Mesodermal cell (in vitro differentiated cells): ENCODE measurements around the gene BMI1. TPM values are rescaled to one million over a fixed set of nuclear protein-coding genes. Genes with fewer than 3 reads are reported as not detected.

Experiments used
- H3K27ac ChIP-seq: 2 replicates; pipeline ENCODE4 v1.7.0; 2013; ENCODE audit warnings: mild to moderate bottlenecking, low read depth, low read length, moderate library complexity; ENCODE audit not compliant: severe bottlenecking
- H3K36me3 ChIP-seq: 2 replicates; pipeline ENCODE4 v1.7.1; 2013; ENCODE audit warnings: mild to moderate bottlenecking, low read length, moderate library complexity; ENCODE audit not compliant: control insufficient read depth, insufficient read depth
- H3K4me1 ChIP-seq: one replicate; pipeline ENCODE4 v1.7.1; 2013; ENCODE audit warnings: mild to moderate bottlenecking, low read length; ENCODE audit not compliant: insufficient read depth, control insufficient read depth, poor library complexity, severe bottlenecking
- H3K4me3 ChIP-seq: 2 replicates; pipeline ENCODE4 v1.7.0; 2013; ENCODE audit warnings: low read length, control low read depth, mild to moderate bottlenecking; ENCODE audit not compliant: insufficient read depth, poor library complexity, severe bottlenecking; ENCODE audit errors: extremely low read depth
- H3K9me3 ChIP-seq: 2 replicates; pipeline ENCODE4 v1.7.1; 2013; ENCODE audit warnings: mild to moderate bottlenecking, low read length, moderate library complexity; ENCODE audit not compliant: control insufficient read depth
- WGBS, 2 experiments: methylation state at CpG; one replicate each; pipeline ENCODE4 v1.1.5; 2013; ENCODE audit warnings: missing lambda C conversion rate in 2 of 2; ENCODE audit not compliant: insufficient coverage in 2 of 2; 5-methylcytosine and 5-hydroxymethylcytosine counted together
- polyA plus RNA-seq, 2 experiments: library from polyadenylated mRNA; stranded (reverse); fragments of 50-300 nt; gene quantifications; one replicate each; pipeline ENCODE4 v1.2.3, GENCODE V29; 2013

Gene BMI1
- 16.6 TPM for polyA plus RNA-seq (2013, experiment 1 of 2)
- 24.3 TPM for polyA plus RNA-seq (2013, experiment 2 of 2)

GRCh38 chr10:22320591-22321155 is at the start of gene BMI1:
BMI1 (plus strand) TSS chr10:22321099; CDS start chr10:22326450, 5,351 bp downstream.
- H3K4me3 ChIP-seq: peak within 1 kb of the TSS; percentile 72
- no peaks in the 10 kb centered on the region for H3K9me3 ChIP-seq
- H3K36me3 ChIP-seq: no peaks in the 10 kb centered on the region
- peaks cover 13% of the 10 kb centered on the region for H3K4me1 ChIP-seq
- 0% methylated on average over 11 to 40 of the region's 85 CpGs for WGBS, 2 experiments
- H3K27ac ChIP-seq: peak within 1 kb of the TSS; percentile 18

DNA sequence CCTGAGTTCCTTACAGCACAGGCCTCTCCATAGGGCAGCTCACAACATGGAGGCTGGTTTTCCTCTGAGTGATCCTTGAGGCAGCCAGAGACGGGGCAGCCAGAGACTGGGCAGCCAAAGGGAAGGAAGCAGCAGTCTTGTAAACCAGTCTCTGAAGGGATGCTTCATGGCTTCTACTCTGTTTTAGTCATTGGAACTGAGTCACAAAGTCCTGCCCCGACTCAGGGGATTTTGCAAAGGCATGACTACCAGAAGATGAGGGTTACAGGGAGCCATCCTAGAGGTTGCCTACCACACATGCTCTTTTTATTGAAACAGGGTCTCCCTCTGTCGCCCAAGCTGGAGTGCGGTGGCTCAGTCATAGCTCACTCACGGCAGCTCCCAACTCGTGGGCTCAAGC is 49.1 kb upstream of the BMI1 start:
- Histone ChIP-seq H3K36me3 (no peaks in the 10 kb centered on the region), H3K9me3 (no peaks in the 10 kb centered on the region), H3K4me3 (no peak overlapping the region), H3K4me1 (no peaks in the 10 kb centered on the region), H3K27ac (no peak overlapping the region)
- WGBS, 2 experiments: 74 to 90% methylated on average over 3 to 6 of the region's 6 CpGs

DNA sequence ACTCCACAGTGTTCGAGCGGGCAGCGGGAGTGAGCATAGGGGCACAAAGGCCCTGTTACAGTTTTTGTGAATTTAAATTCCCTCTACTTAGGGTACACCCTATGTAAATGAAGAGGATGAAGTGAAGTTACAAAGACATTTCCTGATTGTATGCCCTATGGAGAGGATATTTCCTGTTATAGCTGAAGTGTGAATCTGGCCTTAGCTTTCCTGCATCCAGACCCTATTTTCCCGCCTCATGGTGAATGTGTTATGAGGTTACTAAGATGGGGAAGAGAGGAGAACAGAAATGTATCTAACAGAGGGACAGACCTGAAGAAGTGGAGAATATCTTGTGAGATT is 42.5 kb upstream of the BMI1 start:
- no peaks in the 10 kb centered on the region for H3K9me3 ChIP-seq
- no peak overlapping the region for H3K4me3 ChIP-seq
- no peaks in the 10 kb centered on the region for H3K4me1 ChIP-seq
- H3K27ac ChIP-seq: no peak overlapping the region
- no peaks in the 10 kb centered on the region for H3K36me3 ChIP-seq
- 100% methylated on average over 1 of the region's 4 CpGs; no CpG with 5 or more reads in 1 of the 2 experiments for WGBS, 2 experiments

- H3K27ac ChIP-seq: no peak overlapping the region
- WGBS, 2 experiments: 32 to 57% methylated on average over 6 of the region's 6 CpGs
- no peaks in the 10 kb centered on the region for H3K36me3 ChIP-seq
- no peak overlapping the region for H3K4me3 ChIP-seq
- no peaks in the 10 kb centered on the region for H3K4me1 ChIP-seq
- H3K9me3 ChIP-seq: no peaks in the 10 kb centered on the region
These were observed 40.8 kb upstream of the BMI1 start for GRCh38 chr10:22280078-22280477.

DNA sequence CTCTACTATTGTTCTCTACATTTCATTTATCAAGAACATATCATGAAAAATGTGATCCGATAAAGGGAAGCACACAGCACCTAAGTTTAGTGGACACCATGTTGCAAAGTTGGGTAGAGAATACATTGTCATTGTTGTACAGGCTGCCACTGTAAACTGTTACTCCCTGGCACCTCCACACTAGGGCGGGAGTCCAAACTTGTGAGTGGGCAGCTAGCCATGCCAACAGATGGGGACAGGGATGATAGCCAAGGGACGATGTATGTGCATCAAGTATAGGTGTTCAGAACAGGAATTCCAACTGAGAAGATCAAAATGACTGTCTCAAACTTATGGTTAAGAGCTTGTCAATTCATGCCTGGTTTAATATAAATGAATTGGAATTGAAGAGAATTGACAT is 35.8 kb upstream of the BMI1 start:
- no peaks in the 10 kb centered on the region for H3K9me3 ChIP-seq
- 83 to 100% methylated on average over 1 to 2 of the region's 3 CpGs for WGBS, 2 experiments
- no peaks in the 10 kb centered on the region for H3K4me1 ChIP-seq
- H3K27ac ChIP-seq: no peak overlapping the region
- H3K36me3 ChIP-seq: no peaks in the 10 kb centered on the region
- no peak overlapping the region for H3K4me3 ChIP-seq

GRCh38 chr10:22293747-22294404 is 27.0 kb upstream of the BMI1 start:
- Histone ChIP-seq H3K36me3 (no peaks in the 10 kb centered on the region), H3K4me3 (no peak overlapping the region), H3K9me3 (no peaks in the 10 kb centered on the region), H3K27ac (no peak overlapping the region), H3K4me1 (no peaks in the 10 kb centered on the region)
- 100% methylated on average over 1 of the region's 3 CpGs; no CpG with 5 or more reads in 1 of the 2 experiments for WGBS, 2 experiments

DNA sequence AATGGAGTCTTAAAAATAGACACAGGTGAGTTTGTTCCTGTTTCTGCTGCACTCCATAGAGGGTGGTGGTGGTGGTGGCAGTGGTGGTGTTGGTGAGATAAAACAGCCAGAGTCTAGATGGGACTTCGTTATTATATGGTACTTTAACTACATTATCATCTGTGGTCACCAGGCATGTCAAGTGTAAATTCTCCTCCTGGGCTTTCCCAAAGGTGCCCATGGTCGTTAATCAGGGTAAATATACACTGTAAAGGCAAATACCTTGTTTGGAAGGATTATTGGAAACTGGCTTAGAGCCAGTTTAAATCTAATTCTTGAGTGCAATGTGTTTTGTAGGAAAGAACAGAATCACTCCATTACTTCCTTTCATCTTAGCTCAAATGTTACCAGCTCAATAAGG is 26.2 kb upstream of the BMI1 start:
- Histone ChIP-seq H3K27ac (no peak overlapping the region), H3K4me3 (no peak overlapping the region), H3K9me3 (no peaks in the 10 kb centered on the region), H3K4me1 (no peaks in the 10 kb centered on the region), H3K36me3 (no peaks in the 10 kb centered on the region)
- 57 to 82% methylated on average over 1 to 2 of the region's 2 CpGs for WGBS, 2 experiments

GRCh38 chr10:22301193-22301592 is 19.7 kb upstream of the BMI1 start:
- no peaks in the 10 kb centered on the region for H3K4me1 ChIP-seq
- H3K4me3 ChIP-seq: no peak overlapping the region
- WGBS, 2 experiments: 97 to 98% methylated on average over 4 of the region's 4 CpGs
- no peaks in the 10 kb centered on the region for H3K36me3 ChIP-seq
- H3K27ac ChIP-seq: no peak overlapping the region
- H3K9me3 ChIP-seq: no peaks in the 10 kb centered on the region

- WGBS, 2 experiments: no CpG with 5 or more reads among the region's 3 CpGs
- Histone ChIP-seq H3K4me3 (no peak overlapping the region), H3K4me1 (no peaks in the 10 kb centered on the region), H3K36me3 (no peaks in the 10 kb centered on the region), H3K27ac (no peak overlapping the region), H3K9me3 (no peaks in the 10 kb centered on the region)
These were observed 17.4 kb upstream of the BMI1 start for GRCh38 chr10:22303461-22303860.

- Histone ChIP-seq H3K36me3 (no peaks in the 10 kb centered on the region), H3K4me1 (no peaks in the 10 kb centered on the region), H3K4me3 (no peak overlapping the region), H3K9me3 (no peaks in the 10 kb centered on the region), H3K27ac (no peak overlapping the region)
- no CpG with 5 or more reads among the region's 2 CpGs for WGBS, 2 experiments
These were observed 15.2 kb upstream of the BMI1 start for GRCh38 chr10:22305721-22306120.

DNA sequence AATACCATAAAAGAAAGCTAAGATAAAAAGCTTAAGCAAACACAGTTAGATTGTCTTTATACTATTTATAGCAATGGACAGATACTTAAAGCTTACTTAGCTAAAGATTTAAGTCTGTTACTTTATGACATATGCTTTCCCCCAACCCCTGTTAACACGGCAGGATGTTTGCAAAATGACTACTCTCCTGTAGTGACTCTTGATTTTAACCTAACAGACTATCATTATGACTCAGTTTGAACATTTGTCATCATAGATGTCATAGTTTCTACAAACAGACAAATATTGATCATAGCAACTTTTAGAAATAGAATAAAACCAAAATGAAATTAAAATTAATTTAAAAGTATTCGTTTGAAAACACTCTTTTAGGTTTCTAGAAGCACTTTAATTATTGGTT is 12.5 kb upstream of the BMI1 start:
- Histone ChIP-seq H3K27ac (no peak overlapping the region), H3K9me3 (no peaks in the 10 kb centered on the region)
- WGBS, 2 experiments: 67% methylated on average over 1 of the region's 2 CpGs; no CpG with 5 or more reads in 1 of the 2 experiments

More for the DNA sequence above, 12.5 kb upstream of the BMI1 start:
- Histone ChIP-seq H3K4me3 (no peak overlapping the region), H3K4me1 (no peaks in the 10 kb centered on the region), H3K36me3 (no peaks in the 10 kb centered on the region)
